Measurements from ENCODE around the gene CYSLTR2. TPM values are rescaled to one million over a fixed set of nuclear protein-coding genes. Genes with fewer than 3 reads are reported as not detected.

The CYSLTR2 gene
- total and polyA plus RNA-seq, 9 of the 15 experiments (the other 6 are each of a cell fraction or from before 2014, with no cell fraction given): not detected

- TF ChIP-seq ATF3 (IDR thresholded peaks at IDR 0.05) (peak; percentile 93), ATF3 (CRISPR knock-in tag; conservative IDR thresholded peaks at IDR 0.05) (no peak), XRCC5 (IDR thresholded peaks at IDR 0.05; ENCODE audit: low read depth, low read length) (no peak), DNMT1 (IDR thresholded peaks at IDR 0.05) (no peak), FOXM1 (IDR thresholded peaks at IDR 0.05; ENCODE audit: low read depth) (no peak), FOXM1 (CRISPR knock-in tag; IDR thresholded peaks at IDR 0.05; ENCODE audit: low read depth) (no peak), ARID2 (IDR thresholded peaks at IDR 0.05) (no peak), NCOA1 (IDR thresholded peaks at IDR 0.05; ENCODE audit: low read depth) (no peak), E4F1 (CRISPR knock-in tag; IDR thresholded peaks at IDR 0.05; ENCODE audit: borderline replicate concordance) (no peak), PRPF4 (IDR thresholded peaks at IDR 0.05; ENCODE audit: insufficient read depth, low read depth, low read length, poor library complexity, severe bottlenecking) (no peak), SRSF3 (IDR thresholded peaks at IDR 0.05; ENCODE audit: insufficient read depth, low read length) (no peak), CCAR2 (IDR thresholded peaks at IDR 0.05; ENCODE audit: low read depth, low read length) (no peak), HDAC1 (IDR thresholded peaks at IDR 0.05) (no peak), CBFA2T3 (IDR thresholded peaks at IDR 0.05) (no peak), TCF7 (IDR thresholded peaks at IDR 0.05; ENCODE audit: borderline replicate concordance) (no peak), USF1 (CRISPR knock-in tag; IDR thresholded peaks at IDR 0.05) (no peak)
- TF ChIP-seq, protein P1, sequence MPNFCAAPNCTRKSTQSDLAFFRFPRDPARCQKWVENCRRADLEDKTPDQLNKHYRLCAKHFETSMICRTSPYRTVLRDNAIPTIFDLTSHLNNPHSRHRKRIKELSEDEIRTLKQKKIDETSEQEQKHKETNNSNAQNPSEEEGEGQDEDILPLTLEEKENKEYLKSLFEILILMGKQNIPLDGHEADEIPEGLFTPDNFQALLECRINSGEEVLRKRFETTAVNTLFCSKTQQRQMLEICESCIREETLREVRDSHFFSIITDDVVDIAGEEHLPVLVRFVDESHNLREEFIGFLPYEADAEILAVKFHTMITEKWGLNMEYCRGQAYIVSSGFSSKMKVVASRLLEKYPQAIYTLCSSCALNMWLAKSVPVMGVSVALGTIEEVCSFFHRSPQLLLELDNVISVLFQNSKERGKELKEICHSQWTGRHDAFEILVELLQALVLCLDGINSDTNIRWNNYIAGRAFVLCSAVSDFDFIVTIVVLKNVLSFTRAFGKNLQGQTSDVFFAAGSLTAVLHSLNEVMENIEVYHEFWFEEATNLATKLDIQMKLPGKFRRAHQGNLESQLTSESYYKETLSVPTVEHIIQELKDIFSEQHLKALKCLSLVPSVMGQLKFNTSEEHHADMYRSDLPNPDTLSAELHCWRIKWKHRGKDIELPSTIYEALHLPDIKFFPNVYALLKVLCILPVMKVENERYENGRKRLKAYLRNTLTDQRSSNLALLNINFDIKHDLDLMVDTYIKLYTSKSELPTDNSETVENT (CRISPR knock-in tag; IDR thresholded peaks at IDR 0.05): no peak
- TF ChIP-seq, protein P2, sequence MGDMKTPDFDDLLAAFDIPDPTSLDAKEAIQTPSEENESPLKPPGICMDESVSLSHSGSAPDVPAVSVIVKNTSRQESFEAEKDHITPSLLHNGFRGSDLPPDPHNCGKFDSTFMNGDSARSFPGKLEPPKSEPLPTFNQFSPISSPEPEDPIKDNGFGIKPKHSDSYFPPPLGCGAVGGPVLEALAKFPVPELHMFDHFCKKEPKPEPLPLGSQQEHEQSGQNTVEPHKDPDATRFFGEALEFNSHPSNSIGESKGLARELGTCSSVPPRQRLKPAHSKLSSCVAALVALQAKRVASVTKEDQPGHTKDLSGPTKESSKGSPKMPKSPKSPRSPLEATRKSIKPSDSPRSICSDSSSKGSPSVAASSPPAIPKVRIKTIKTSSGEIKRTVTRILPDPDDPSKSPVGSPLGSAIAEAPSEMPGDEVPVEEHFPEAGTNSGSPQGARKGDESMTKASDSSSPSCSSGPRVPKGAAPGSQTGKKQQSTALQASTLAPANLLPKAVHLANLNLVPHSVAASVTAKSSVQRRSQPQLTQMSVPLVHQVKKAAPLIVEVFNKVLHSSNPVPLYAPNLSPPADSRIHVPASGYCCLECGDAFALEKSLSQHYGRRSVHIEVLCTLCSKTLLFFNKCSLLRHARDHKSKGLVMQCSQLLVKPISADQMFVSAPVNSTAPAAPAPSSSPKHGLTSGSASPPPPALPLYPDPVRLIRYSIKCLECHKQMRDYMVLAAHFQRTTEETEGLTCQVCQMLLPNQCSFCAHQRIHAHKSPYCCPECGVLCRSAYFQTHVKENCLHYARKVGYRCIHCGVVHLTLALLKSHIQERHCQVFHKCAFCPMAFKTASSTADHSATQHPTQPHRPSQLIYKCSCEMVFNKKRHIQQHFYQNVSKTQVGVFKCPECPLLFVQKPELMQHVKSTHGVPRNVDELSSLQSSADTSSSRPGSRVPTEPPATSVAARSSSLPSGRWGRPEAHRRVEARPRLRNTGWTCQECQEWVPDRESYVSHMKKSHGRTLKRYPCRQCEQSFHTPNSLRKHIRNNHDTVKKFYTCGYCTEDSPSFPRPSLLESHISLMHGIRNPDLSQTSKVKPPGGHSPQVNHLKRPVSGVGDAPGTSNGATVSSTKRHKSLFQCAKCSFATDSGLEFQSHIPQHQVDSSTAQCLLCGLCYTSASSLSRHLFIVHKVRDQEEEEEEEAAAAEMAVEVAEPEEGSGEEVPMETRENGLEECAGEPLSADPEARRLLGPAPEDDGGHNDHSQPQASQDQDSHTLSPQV (IDR thresholded peaks at IDR 0.05): no peak
Observed at GRCh38 chr13:48749699-48750473, 96.2 kb downstream of the CYSLTR2 start (continued).

Data from K562 (cell line).